Stimulated activated CD8-positive, alpha-beta memory T cell treated with anti-CD3 and anti-CD28 coated beads, Interleukin-7, amount 100 ng/mL, for 4 hours (primary cell): Measurements from ENCODE around the gene SOX18.

ENCODE experiments used
- DNase-seq, 2 donors: peaks; one replicate each; pipeline ENCODE4 v3.0.0-alpha.2; 2020; ENCODE audit warnings: low read depth in 2 of 2

Gene SOX18

DNA sequence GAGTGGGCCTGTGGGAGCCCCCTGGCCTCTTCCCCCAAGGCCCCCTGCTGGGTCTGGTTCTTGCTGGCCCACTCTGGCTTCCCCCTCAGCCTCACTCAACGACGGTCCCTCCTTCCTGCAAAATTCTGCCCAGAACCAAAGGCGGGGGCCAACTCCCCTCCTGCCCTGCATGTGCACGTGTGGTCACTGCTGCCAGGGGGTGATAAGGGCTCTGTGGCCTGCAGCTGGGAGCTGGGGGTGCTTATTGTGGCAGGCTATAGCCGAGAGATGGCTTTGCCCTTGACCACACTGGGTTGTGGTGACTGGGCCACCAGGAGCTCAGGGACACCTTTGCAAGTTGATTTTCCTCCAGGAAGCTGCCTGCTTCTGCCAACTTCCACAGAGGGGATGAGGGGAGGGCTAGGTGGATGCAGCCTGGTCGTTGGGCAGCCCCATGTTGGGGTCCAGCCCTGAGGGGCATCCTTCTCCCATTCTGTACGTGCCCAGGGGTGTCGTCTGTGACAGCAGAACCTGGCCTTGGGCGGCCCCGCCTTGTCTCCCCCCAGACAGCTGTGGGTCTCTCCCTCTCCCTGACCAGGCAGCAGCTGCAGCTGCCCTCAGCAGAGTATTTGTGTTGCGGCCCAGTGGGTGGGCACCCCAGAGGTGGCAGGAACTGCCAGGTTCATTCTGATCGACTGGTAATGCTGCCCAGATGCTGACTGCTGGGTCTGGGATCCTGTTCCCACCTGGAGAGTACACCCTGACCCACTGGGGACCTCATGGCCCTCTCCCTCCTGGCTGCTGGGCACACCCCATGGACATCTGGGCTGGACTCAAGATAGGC, 19.2 kb upstream of the SOX18 start:
- no peak for DNase-seq

DNA sequence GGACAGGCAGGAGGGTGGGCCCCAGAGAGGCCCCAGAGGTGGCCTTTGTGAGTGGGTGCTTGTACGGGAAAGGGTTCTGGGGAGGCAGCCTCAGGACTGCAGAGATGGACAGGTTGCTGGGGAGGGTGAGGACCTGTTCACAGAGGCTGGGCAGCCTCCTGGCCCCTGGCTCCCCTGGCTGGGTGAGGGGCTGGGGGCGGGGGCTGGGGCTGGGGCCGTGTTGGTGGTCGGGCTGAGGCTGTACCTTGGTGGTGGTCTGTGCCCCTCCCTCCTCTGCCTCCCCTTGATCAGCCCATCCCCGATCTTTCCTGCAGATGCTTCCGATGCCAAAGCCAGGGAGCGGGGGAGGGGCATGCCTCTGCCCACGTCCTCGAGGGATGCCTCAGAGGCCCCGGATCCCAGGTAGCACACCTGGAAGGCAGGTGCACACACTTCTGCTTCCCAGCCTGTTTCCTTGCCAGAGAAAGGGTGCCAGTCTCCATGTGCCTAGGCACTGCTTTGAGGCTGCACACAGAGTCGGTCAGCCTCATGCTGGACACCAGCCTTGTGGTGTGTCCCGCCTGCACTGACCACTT, 18.4 kb upstream of the SOX18 start:
- DNase-seq, result no peak

DNA sequence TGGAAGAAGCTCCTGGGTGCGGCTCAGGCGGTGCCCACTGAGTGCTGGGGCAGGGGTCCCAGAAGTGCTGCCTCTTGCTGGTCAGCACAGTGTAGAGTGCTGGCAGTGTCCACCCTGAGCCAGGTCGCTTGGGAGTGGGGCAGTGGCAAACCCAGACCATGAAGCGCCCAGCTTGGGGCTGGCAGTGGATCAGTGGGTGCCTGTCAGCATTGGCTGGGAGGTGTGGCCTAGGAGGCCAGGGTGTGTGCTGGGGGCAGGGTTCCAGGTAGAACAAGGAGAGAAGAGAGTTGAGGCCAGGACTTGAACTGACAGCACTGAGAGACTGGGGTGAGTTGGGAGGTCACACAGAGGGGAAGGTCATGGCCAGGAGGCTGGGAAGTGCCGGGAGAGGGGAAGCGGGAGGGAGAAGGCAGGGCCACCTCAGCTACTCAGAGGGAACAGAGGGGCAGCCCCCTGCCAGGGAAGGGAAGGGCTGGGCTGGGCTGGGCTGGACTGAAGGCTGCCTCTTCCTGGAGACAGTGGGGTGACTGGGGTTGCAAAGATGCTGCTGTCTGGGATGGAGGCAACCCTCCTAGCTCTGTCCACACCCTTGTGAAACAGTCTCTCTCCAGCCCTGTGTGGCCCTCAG, 17.7 kb upstream of the SOX18 start:
- no peak for DNase-seq

DNA sequence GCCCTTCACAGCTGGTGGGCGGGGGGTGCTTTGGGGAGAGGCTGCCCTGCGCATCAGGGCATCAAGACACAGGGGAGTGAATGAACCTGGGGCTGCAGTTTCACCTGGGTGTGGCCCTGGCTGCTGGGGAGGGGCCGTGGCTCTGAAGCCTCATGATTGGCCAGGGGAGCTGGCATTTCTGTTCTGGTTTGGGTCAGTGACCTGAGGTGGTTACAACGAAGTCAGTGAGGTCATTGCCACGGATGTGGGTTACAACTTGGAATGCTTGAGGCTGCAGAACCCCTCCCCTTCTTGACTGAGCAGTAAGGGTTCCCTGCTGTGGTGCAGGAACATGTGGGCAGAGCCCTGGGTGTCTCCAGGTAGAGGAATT, 16.5 kb upstream of the SOX18 start:
- DNase-seq, result peak; percentile 18 to 36

DNA sequence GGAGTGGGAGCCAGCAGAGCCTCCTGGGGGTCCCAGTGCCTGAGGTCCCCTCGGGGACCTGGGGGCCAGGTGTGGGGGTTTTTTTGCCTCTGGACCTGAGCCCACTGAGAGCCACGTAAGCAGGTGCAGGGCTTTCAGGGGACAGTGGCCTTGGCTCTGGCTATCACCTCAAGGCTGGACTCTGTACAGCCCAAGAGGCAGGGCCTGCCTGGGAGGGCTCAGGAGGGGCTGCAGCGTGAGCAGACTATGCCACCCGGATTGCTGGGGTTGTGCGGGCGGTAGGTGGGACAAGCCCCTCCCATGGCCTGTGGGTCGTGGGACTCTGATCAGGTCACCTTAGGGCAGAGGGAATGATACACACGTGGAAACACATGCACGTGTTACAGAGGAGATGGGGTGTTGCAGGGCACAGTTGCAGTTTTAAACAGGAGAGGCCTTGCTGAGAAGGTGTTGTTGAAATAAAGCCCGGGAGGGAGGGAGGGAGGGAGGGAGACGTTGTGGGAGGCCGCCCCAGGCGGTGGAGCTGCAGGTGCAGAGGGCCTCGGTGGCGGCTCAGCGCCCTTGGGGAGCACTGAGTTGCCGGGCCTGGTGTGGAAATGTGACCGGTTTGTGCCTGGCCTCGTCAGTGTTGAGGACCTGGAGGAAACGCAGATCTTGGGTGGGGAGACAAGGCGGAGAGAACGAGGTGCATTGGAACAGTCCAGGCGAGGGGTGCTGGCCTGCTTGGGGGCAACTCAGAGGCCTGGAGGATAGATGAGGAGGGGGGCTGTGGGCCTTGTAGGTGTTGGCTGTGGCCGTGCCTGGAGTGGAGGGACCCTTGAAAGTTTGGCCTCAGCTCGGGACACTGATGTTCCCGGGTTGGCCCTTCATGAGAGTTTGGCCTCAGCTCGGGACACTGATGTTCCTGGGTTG, 15.9 kb upstream of the SOX18 start:
- DNase-seq, result no peak

DNA sequence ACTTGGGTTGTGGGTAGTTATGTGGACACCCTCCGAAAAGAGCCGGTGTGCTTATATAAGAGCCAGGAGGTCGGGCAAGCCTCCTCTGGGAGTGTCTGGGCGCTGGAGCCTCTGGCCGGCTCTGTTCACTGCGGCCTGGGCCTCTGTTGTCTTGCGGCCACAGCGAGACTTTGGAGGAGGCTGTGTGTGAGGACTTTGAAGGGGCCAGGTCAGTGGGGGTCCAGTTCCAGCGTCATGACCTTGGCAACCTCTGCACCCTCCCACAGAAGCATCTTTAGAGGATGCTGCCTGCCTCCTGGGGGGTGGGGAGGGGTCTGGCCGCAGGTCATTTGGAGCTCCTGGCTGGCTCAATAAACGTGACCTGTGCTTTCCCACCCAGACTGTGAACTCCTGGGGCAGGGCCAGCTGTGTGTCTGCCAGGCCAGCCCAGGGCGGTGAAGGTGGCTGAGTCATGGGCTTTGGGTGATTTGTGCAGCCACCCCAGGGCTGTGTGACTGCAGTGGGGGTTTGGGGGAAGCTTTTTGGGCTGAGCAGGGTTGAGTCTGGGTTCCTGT, 14.8 kb upstream of the SOX18 start:
- DNase-seq, result no peak

DNA sequence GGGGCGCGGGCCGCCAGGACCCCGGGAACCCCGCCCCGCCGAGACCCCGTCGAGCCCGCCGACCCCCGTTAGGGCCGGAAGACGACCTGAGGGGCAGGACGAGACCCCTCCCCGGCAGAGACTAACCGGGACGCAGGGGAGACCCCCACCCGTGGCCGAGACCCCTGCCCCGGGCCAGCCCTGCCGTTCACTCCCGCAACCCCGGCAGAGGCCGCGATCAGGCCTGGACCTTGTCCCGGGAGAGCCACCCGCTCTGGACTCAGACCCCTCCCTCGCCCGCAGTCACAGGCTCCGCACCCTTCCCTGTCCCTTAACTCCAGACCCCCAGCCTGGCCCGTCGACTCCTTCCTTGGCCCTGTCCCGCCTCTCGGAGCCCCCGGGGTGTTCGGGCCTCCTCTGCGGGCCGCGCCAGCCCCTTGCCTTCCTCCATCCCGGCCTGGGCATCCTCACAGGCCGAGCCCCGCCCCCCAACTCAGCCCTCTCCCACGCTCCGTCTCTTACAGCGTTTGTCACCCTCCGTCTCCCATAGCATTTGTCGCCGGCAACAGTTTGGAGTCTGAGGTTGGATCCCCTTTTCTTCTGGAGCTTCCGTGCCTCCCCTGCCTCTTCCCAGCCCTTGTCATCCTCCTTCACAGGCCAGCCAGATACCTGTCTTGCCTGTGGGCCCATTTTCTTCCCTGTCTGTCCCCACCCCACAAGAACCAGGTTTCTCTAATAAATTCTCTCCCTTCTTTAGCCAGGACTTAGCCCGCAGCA, 14.1 kb upstream of the SOX18 start:
- no peak for DNase-seq

DNA sequence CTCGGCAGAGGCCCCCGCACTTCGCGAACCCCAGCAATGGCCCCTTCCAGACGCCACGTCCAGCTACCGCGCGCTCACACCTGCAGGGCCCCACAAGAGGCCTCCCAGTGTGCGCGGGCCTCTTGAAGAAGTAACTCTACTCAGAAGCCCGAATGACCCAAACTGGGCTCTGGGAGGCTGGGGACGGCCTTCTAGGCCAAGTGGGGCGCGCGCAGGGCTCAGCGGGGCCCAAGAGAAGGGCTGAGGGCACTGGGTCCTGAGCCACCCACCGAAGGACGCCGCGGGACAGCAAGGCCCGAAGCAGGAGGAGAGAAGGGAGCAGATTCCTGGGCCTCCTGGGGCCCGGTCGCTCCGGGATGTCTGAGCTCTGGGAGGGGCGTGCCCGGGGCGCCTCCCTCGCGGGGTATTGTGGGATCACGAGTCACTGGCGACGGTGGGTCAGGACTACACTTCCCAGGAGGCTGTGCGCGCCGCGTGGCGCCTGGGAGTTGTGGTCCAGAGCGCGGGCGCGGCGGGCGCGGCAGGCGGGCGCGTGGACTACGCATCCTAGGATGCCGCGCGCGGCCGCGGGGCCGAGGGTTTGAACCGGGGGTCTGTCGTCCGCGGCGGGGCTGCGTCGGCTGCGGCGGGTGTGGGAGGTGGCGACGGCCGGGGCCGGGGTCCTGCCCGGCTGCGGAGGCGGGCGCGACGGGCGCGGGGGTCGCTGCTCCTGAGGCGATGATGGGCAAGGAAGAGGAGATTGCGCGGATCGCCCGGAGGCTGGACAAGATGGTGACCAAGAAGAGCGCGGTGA, 13.4 kb upstream of the SOX18 start, which contains the start of gene TCEA2:
Gene TCEA2 (plus strand): TSS at position 603 of the 793 bp plus-strand sequence. CDS start 115 bp downstream, at position 718.
- peak; percentile 87 to 92 for DNase-seq

DNA sequence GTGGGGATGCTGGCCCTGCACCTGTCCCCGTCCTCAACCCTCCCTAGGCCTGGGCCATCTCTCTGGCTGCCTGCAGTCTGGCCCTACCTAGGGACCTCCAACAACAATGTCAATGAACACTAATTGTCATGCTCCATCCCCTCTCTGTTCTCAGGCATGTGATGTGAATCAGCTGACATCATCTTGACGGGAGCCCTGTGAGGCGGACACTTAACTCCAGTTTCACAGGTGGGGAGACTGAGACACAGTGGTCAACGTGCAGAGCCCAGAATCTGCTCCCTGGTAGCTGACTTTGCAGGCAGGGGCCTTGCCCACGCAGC, 12.8 kb upstream of the SOX18 start:
- no peak for DNase-seq

DNA sequence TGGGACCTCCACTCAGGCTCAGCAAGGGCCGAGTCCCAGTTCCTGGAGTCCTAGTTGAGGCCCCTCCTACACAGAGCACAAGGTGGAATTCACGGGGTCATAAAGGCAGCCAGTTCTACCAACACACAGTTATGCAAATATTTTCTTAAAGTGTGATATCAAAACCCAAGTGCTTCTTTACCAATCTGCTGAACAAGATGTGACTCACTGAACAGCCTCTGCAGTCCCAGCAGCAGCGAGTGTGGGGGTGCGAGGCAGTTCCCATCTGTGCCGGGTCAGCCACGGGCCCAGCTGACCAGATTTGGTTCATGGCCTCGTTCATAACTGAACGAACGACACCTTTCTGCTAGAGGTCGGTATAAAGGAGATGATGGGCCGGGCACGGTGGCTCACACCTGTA, 9.1 kb upstream of the SOX18 start:
- no peak for DNase-seq

DNA sequence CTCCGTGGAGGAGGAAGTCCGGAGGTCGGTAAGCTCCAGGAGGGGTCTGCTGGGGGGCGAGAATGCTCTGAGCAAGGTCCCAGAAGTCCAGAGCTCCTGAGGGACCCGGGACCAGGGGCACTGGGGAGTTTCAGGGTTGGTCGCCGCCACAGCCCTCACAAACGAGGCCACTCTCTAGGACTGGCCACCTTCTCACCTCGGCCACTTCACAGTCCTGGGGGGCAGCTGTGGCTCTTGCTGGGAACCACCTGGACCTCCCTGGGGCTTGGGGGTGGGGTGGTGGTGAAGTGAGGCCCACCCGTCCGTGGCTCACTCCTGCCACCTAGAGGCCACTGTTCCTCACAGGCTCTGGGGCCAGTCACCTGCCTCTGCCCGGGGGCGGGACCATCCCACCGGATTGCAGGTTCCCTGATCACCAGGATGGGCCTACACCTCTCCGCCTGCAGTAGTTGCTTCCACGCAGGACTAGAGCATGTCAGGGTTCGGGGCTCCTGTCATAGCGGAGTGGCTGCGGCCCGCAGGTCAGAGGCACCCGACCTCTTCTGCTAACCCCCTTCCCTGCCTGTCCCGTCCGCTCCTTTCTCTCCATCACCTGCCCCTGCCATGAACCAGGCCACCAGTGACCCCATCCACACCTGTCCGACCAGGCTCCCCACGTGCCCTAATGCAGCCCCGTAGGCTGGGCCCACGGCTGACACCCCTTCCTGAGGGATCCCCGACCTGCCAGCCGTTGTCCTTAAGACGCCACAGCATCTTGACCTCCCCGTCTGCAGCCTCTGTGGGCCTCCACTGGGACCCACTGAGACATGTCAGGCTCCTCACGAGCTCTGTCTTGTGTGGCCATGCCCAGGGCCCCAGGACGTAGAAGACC, 8.4 kb upstream of the SOX18 start:
- DNase-seq, result peak; percentile 61 to 68

DNA sequence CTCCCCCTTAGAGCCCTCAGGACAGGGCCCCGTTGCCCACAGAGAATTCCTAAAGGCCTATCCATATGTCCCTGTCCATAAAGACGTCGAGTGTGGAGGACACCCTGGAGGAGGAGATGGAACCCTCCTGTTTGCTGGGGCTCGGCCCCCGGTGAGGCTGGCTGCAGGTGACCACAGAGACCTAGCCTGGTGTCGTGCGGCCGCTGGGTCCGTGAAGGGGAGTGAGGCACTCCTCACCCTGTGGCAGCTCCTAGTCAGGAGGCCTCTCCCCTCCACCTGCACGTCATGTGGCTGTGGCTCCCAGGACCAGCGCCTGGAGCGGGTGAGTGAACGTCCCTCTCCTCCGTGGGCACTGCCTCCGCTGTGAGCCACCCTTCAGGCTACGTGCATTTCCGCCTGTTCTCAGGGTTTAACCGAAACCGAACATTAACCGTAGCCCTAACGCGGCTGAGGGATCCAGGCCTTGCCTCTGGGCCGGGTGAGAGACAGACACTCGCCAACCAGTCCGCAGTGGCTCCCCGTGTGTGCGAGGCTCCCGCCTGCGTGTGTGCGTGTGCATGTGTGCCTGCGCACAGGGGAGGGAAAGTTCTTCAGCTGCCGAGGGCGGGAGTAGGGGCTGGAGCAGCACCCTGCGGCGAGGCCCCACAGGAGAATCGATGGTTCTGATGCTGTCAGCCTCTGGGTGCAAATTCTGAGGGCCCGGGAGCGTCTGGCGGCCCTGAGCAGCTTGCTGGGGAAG, 7.6 kb upstream of the SOX18 start:
- DNase-seq, result no peak

DNA sequence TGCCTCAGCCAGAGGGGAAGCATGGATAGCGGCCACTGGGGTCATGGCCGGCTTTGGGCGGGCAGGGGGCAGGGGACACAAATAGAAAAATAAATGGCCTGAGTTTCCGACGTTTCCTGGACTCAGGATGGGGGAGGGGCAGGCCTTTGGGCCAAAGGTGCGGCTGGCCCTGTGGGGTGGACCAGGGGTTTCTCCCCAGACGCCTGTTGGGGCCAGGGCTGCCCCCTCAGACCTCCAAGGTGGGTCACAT, 7.1 kb upstream of the SOX18 start:
- DNase-seq, result no peak

DNA sequence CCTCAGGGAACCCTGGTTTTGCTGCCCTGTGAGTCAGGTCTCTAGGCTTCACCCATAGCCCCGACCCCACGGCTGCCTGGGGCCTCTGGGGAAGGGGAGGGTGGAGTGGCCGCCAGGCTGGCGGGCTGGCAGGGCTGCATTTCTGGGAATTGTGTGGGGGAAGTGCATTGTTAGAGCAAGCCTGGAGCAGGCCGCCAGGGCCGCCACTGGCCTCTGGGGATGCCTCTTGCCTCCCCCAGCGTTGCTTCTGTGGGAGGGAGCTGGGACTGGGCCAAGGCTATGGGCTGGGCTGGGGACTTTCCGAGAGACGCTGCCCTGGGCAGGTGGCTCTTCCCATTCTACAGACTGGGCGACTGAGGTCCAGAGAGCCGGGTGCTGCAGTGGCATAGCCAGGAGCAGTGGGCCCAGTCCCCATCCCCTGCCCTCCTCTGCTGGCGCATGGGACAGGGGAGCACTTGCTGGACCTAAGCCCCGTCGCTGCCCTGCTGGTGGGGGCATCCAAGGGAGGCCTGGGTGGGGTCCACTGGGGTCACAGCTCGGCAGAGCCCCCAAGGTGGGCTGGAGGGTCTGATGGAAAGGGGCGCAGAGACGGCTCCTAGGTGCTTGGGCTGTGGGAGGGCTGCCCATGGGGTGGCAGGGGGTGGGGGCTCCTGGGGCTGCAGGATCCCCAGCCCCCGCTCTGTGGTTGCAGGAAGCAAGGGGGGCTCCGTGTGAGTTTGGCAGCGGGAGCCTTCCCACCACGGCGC, 6.6 kb upstream of the SOX18 start:
- DNase-seq, result no peak

DNA sequence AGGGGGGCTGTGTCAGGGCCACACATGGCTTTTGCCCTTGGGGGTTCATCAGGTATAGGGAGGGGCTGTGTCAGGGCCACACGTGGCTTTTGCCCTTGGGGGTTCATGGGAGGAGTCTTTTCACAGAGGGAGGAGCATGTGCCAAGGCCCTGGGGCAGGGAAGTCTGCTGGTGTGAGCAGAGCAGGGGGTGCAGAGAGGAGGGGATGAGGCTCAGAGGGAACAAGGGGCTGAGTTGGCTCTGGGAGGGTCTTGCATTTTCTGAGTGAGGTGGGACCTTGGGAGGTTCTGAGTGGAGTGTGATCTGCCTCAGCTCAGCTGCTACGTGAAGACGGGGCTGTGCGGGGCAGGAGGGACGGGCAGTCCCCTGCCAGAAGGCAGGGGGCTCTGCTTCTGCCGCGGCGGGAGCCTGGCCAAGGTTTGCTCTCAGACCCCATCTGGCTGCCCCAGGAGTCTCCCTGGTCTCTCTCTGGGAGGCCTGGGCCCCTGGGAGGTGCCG, 6.0 kb upstream of the SOX18 start:
- no peak for DNase-seq

DNA sequence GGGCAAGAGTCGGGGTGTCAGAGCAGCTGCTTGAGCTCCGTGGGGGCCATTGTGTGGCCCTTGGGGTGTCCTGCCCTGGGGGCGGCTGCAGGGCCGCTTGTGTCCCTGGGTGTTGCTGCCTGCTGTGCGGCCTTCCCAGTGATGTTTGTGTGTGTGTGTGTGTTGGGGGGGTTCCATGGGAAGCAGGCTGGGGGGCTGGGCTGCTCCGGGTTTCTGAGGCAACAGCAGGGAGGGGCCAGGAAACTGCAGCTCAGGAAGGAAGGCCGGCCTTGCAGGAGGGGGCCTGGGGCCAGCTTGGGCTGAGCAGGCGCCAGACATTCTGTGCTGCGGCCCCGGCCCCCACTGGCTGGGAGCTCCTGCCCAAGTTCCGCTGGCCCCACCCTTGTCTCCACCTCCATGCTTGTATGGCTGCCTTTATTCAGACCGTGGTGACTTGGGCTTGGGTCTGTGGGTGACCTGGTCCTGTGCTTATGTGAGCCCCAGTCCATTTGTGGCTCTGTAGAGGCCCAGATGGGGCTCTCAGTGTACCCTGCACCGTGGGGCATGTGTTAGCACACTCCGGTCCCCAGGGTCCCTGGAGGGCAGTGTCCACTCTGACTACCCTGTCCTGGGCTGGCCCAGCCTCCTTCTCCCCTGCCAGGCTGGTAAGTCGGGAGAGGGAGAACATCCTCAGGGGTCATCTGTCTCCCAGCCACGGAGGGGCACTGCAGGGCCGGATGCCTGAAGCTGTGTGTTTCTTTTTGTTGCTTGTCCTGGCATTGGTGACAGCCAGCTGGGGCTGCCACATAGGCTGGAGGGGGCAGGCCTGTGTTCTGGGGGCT, 4.6 kb upstream of the SOX18 start:
- DNase-seq, result no peak
